A204.1 (cell line): ENCODE results near the gene GNA14.
A peak's percentile ranks its signal among the peaks of the same experiment; 100 is the strongest.
"Not testable (repeated sequence)": the region's sequence is repeated elsewhere in the genome, so short reads cannot be mapped to it uniquely, and the experiment has no call there.

ENCODE experiments used
- FAIRE-seq: peaks from 2 replicates; lab custom pipeline; 2012; peaks lifted over from hg19 to GRCh38; lab: Jason Lieb, UNC

Gene GNA14

DNA sequence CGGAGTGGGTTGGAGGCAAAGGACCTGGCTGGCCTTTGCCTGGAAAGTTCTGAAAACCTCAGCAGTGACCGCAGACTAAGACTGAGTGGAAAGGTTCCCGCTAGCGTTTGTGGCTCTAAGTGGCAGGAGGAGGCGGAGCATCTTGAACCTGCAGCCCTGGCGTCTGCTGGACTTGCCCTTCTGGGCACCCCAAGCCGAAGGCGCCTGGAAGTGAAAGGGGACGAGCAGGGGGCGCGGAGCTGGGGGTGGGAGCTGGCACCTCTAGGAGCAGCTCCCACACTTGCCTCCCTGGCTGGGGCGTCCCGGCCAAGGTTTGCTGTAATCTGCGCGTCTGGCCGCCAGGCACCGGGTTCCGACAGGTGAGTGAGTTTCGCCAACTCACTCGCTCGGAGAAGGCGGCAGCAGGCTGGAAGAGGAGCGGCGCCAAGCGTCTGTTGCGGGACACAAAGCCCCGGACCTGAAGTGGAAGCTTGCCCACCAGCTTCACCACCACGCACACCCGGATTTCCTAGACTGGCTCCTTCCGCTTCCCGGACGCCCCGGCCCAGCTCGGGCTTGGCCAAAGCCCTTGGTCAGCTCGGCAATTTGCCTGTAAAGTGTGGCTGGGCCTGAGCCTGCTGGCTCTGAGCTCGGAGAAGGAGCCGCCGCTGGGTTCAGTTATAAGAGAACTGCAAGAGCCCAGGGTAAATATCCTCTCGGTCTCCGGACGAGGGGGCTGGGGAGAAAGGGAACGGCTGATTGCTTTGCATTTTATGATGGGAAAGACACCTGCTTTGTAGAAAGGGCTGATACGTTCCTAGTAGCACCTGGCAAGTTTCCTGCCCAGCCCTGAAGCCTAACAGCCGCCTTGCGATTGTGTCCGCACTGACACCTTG lies at the start of gene GNA14:
Gene GNA14, minus strand, starts transcription at position 89 of the 875 bp plus-strand sequence. CDS start 529 bp downstream, outside the sequence.
- FAIRE-seq = no peak

DNA sequence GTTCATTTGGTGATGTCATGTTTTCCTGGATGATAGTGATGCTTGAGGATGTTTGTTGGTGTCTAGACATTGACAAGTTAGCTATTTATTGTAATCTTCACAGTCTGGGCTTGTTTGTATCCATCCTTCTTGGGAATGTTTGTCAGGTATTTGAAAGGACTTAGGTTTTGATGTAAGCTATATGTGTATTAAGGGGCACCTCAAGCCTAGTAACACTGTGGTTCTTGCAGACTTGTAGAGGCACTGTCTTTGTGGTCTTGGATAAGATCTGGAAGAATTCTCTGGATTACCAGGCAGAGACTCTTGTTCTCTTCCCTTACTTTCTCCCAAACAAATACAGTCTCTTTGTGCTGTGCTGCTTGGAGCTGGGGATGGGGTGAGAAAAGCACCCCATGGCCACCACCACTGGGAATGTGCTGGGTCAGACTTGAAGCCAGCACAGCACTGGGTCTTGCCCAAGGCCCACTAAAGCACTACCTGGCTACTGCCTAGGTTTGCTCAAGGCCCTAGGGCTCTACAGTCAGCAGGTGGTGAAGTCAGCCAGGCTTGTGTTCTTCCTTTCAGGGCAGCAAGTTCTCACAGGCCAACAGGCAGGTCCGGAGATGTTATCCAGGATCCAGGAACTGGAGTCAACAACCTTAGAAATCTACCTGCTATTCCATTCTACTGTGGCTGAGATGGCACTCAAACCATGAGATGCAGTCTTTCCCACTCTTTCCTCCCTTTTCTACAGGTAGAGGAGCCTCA lies 49.3 kb upstream of the GNA14 start:
- FAIRE-seq = no peak

DNA sequence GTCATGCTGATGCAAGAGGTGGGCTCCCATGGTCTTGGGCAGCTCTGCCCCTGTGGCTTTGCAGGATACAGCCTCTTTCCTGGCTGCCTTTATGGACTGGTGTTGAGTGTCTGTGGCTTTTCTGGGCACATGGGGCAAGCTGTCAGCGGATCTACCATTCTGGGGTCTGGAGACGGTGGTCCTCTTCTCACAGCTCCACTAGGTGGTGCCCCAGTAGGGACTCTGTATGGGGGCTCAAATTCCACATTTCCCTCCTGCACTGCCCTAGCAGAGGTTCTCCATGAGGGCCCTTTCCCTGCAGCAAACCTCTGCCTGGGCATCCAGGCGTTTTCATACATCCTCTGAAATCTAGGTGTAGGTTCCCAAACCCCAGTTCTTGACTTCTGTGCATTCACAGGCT lies 42.6 kb upstream of the GNA14 start:
- FAIRE-seq = not testable (repeated sequence)

DNA sequence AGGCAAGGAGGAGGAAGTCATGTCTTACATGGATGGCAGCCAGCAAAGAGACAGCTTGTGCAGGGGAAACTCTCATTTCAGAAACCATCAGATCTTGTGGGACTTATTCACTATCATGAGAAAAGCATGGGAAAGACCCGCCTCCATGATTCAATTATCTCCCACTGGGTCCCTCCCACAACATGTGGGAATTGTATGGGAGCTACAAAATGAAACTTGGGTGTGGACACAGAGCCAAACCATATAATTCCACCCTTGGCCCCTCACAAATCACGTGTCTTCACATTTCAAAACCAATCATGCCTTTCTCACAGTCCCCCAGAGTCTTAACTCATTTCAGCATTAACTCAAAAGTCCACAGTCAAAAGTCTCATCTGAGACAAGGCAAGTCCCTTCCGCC lies 42.0 kb upstream of the GNA14 start:
- FAIRE-seq = not testable (repeated sequence)

DNA sequence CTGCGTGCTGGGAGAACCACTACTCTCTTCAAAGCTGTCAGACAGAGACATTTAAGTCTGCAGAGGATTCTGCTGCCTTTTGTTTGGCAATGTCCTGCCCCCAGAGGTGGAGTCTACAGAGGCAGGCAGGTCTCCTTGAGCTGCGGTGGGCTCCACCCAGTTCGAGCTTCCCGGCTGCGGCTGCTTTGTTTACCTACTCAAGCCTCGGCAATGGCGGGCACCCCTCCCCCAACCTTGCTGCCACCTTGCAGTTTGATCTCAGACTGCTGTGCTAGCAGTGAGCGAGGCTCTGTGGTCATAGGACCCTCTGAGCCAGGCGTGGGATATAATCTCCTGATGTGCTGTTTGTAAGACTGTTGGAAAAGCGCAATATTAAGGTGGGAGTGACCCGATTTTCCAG lies 39.6 kb upstream of the GNA14 start:
- not testable (repeated sequence) for FAIRE-seq

DNA sequence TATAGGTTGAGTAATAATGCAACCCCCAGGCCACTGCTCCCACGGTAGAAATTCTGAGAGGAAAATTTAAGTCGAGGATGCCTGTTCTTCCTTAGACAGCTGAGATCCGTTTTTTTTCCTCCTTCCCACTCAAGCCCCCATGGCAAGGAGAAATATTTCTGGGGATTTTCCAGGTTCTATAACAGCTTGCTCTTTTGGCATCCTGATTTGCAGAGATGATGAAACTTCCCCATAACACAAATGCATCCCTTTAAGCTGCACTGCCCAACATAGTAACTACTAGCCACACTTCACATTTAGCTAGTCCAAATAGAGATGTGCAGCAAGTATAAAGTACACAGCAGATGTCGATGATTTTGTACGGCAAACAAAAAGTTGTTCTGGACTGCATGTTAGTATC lies 32.5 kb upstream of the GNA14 start:
- no peak for FAIRE-seq

DNA sequence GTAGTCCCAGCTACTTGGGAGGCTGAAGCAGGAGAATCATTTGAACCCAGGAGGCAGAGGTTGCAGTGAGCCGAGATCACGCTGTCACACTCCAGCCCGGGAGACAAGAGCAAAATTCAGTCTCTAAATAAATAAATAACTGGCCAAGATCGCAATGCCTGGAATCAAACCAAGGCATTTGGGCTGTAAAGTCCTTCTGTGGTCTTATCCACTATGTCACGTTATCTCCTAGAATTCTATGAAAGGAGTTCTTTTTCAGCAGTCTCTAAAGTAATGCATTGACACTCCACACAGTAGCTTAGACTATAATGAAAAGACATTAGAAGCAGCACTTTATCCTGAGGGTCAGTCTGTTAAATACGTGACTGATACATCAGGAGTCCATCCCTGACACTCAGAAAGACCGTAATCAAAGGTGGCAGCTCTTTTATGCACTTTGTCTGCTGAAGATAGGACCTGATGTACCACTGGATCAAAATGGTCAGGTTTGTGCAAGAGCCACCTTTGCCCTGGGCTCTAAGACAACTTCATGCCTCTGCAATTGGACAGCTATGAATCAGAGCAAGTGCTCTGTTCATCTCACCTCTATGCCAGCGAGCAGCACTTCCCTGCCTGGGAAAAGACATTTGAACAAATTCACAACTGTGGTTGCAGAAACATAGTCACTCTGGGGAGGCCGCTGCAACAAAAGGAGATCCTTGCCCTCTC lies 31.7 kb upstream of the GNA14 start:
- FAIRE-seq = no peak

DNA sequence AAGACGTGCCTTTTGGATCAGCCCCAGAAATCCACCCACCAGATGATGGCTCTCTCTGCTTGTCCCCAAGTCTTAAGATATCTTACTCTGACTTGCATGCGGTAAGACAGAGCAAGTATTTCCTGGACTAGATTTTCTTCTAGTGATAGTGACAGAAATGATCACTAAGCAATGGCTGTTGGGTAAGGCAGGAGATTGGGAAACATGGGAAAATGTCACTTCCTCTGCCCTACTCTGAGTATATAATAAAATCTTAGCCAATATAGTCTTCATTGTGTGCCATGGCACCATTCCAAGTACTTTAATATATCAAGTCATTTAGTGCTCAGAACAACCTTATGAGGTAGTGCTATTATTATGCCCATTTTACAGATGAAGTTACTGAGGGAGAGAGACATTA lies 31.0 kb upstream of the GNA14 start:
- no peak for FAIRE-seq

DNA sequence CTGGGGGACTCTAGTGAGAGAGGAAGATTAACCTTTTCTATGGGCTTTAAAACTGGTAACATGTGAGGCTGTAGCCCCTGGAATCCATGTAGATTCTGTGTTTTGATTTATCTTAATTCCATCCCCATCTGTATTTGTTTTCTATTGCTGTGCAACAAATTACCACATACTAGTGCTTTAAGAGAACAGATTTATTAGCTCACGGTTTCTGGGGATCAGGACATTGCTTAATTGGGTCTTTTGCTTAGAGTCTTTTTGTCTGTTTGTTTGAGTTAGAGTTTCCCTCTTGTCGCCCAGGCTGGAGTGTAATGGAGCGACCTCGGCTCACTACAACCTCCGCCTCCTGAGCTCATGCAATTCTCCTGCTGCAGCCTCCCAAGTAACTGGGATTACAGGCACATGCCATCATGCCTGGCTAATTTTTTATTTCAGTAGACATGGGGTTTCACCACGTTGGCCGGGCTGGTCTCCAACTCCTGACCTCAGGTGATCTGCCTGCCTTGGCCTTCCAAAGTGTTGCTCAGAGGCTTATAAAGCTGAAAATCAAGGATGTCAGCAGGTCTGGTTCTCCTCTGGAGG lies 29.9 kb upstream of the GNA14 start:
- no peak for FAIRE-seq

DNA sequence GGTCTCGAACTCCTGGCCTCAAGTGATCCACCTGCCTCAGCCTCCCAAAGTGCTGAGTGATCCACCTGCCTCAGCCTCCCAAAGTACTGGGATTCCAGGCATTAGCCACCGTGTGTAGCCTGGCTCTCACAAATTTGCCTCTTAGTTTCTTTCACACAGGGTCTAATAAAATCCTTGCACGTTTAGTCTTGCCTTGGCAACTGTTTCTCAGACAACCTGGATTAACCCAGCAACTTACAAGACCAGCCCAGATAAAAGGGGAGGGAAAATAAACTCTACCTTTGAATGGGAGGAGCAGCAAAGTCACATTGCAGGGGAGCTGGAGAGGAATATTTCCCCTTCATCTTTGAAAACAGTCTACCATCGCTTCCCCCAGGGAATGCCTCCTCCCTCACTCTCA lies 29.3 kb upstream of the GNA14 start:
- FAIRE-seq = no peak

DNA sequence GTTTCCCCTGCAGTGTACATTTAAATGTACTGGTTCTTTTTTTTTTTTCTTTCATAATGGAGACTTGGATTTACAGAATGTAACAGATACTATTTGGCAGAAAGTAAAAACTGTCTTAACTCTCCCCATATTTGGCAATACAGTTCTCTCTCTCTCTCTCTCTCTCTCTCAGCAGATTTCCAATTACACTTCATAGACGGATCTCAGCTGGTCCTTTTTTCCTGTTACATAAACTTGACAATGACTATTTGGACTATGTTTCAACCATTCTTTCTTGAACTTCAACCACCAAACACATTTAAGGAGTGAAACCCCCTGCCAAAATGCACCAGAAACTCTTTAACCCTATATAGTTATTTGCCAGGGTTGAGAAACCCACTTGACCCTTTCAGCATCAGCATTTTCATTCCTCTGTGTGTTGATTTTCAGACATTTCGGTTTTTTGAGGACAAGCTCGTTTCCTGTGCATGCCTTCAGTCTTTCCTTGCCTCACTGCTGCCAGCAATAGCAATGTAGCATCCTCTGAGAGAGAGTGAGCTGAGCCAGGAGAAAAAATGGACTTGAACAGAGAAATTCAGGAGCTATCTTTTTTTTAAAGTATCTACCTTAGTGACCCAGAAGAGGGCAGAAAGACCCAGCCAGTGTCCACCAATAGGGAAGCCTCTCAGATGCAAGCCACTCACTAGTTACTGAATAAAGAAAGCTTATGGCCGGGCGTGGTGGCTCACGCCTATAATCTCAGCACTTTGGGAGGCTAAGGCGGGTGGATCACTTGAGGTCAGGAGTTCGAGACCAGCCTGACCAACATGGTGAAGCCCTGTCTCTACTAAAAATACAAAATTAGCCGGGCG lies 26.0 kb upstream of the GNA14 start:
- FAIRE-seq = no peak

DNA sequence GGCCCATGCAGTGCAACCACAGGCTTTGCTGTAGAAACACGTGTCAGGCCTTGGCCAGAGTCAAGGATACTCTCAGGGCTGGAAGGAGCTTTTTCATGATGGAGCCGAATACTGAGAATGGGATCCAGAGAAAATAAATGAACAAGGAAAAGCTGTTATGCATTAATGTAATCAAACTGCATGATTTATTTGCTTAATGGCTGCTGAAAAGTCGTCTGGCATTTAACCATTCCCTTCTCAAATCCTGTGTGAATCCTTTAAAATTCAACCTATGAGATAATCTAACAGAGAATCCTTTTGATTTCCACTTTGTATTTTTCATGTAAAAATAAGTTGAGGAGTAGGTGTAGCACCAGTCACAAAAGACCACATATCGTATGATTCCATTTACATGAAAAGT lies 24.1 kb upstream of the GNA14 start:
- no peak for FAIRE-seq

DNA sequence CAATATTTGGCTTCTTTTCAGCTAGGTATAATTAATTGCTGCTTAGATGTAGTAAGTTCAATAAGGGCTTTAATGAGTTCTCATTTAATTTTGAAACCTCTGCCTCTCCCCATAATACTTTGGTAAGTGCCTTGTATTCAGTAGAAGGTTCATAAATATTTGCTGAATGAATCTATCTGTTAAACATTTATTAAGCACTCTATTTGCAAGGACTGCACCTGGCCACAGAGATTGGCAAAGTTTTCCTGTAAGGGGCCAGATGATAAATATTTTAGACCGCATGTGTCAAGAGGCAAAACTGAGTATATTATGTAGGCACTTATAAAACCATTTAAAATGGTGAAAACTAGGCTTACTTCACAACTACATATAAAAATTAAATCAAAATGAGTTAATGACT lies 19.0 kb upstream of the GNA14 start:
- FAIRE-seq = no peak

DNA sequence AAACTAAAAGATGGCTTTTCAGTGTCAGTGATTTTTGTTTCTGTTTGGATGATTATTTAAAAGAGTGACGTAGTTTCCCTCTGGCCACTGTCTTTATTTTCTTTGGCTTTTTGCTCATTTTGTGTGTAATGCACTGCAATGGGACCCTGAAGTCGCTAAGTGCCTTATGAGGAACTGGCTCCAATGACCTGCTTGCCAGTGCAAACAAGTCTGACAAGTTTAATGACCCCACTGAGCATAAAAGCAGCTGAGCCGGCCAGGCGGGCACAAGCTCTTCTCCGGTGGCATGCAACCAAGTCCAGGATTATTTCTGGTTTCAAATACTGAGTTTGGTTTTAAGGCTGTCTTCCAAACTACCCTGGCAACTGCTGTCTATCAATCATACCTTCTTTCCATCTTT lies 15.6 kb upstream of the GNA14 start:
- FAIRE-seq = no peak

DNA sequence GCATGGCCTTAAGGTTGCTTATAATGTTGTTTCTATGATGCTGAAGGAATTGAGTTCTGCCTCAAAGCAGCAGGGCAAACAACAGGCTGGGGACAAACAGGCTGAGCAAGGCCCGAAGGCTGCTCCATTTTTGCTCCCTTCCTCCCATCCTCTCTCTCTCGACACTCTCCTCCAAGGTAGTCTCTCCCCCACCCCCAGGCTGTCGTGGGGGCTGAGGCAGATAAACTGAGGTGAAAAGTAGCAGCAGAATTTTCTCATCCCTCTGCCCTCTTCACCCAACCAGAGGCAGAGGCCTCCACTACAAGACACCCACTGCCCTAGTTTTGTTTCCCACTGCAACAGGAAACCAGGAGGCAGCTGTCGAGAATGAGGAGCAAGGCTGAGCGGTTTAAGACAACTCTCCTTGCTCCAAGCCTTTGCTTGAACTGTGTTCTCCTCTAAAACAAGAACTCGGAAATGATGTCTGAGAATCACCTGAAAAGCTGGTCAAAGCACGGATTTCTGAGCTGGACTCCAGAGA lies 13.5 kb upstream of the GNA14 start:
- FAIRE-seq = no peak

DNA sequence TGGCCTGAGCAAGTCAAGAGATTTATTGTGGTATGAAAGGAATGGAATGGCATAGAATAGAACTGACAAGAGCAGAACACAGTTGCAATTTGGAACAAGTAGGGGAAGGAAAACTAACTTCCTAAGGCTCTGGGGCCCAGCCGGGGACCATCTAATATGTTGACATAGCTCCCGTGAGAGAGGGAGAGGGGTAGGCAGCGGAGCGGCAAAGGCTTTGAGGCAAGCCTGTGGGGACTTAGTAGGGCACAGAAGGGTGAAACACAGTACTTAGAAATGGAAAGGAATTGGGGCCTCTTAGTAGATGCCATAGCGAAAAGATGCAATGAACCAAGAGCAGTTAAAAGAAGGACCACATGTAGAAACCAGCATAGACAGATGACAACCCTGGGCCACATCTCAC lies 11.8 kb upstream of the GNA14 start:
- no peak for FAIRE-seq

DNA sequence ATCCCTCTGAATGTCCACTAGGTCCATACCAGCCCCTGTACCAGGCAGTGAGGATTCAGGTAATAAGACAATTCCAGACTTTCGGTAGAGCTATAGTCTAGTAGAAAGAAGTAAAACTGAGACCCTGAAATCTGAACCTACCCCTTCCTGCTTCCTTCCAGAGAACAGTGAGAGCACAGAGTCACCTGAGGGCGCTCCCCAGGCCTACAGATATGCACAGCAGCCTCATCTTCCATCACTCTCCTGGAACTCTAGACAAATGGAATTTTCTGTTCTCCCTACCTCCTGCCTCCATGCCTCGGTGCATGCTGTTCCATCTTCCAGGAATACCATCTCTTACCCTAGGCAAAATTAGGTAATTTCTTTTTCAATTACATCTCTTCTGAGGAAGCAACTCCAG lies 3.1 kb upstream of the GNA14 start:
- FAIRE-seq = no peak

DNA sequence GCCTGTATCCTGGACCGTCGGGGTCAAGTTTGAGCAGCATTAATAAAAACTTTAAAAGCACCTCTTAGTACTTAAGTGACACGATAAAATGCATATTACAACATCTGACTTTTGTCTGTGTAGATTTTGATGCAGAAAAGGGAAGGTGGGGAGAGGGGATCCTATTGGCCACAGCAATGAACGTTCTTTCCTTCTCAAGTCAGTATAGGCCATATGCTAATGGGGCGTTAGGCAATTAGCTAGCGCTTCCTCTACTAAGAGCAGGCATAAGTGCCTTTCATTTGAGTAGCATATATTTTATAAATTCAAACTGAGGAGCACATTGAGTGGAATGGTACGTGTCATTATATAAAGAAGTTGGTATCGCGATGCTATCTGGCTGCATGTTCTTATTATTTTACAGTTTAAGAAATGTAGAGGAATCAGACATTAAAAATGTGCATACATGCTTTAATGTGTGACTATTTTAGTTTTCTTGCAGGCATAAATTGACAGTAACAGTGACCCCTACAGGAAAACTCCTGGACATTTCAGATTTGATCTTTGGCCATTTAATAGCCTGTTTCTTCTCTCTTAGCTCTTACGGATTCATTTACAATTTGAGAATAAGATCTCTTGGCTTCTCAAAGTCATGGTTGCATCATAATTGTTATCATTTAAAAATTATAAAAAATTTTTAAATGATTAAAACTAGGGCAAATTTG lies 1.1 kb upstream of the GNA14 start:
- FAIRE-seq = peak; percentile 39

DNA sequence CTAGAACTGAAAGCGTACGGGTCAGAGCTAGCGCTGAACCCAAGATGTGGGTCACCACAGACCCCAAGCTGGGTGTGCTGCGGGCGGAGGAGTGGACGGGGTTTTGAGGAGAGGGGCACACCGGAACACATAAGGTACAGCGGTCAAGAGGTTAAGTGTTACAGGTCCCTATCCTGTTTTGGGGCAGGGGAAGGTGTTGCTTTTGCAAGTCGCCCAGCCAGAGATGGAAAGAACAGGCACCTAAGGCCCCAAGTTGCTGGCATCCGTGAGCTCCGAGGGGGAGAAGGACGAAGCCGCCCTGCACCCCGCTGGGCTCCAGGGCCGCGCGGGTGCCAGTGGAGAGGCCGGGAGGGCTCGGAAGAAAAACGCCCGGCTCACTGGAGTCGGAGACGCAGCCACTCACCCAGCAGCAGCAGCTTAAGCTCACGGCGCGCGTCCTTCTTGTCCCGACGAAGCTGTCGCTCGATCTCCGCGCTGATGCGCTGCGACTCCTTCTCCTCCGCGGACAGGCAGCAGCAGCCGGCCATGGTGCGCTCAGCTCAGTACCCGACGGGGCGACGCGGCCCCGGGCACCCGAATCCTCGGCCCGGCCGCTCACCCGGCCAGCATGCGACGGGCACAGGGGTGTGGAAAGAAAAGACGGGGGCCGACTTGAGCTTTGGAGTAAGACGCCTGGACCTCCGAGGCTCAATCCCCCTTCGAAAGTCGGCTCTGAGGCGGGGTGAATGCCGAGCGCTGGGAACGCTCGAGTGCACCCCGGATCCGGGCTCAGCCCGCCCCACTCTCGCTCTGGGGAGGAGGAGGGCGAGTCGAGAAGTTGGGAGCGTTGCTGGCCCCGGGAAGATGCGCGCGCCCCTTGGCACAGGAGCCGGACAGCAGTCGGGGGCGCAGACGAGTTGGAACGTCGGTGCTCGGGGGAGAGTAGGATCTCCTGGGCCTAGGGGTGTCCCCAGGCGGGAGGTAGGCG lies 572 bp downstream of the GNA14 start:
- FAIRE-seq = no peak

DNA sequence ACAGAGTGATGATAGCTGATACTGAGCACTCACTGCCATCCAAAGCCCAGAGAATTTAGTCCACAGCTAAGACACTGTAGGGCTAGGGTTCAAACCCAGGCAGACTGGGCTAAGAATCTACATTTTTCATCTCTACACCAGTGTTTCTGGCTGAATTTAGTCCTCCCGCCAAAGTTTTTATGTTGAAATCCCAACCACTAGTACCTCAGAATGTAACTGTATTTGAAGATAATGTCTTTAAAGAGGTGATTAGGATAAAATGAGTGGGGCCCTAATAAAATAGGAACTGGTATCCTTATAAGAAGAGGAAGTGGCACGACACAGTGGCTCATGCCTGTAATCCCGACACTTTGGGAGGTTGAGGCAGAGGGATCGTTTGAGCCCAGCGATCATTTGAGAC lies 4.3 kb downstream of the GNA14 start:
- no peak for FAIRE-seq
